Left ventricle myocardium inferior (tissue), 1 donor: ENCODE measurements around the gene SH3TC2. TPM values are rescaled to one million over a fixed set of nuclear protein-coding genes. Genes with fewer than 3 reads are reported as not detected.

Source experiments
- DNase-seq: peaks from one replicate; pipeline ENCODE4 v3.0.0-alpha.2; 2020
- H3K27ac ChIP-seq: fragments of 200-600 bp; replicated peaks from 2 replicates; pipeline ENCODE4 v1.8.0; 2021
- H3K27me3 ChIP-seq: fragments of 200-600 bp; 2 replicates; pipeline ENCODE4 v1.8.0; 2021; ENCODE audit warnings: low read depth
- H3K36me3 ChIP-seq: fragments of 200-600 bp; 2 replicates; pipeline ENCODE4 v1.8.0; 2021
- H3K4me1 ChIP-seq: fragments of 200-600 bp; 2 replicates; pipeline ENCODE4 v1.8.0; 2021
- H3K4me3 ChIP-seq: fragments of 200-600 bp; 2 replicates; pipeline ENCODE4 v1.8.0; 2021; ENCODE audit warnings: mild to moderate bottlenecking, moderate library complexity
- H3K9me3 ChIP-seq: fragments of 200-600 bp; replicated peaks from 2 replicates; pipeline ENCODE4 v1.8.0; 2021
- intact Hi-C: fragments of 100-400 bp; cut with micrococcal nuclease; formaldehyde crosslinking; loops from one replicate; pipeline ENCODE4 v1.11.0; 2022
- total RNA-seq: library from RNA; stranded (reverse); fragmentation: NEBNext Ultra II Directional; extraction: Animal tissue kit (Norgen Biotek cat#: 25700); gene quantifications from one replicate; pipeline ENCODE4 v1.2.1, GENCODE V29; 2021
- TF ChIP-seq, protein P1 (sequence below): fragments of 200-600 bp; IDR thresholded peaks from 2 replicates; pipeline ENCODE4 v1.8.0; 2021; ENCODE audit warnings: antibody characterized with exemption, mild to moderate bottlenecking, borderline replicate concordance
- donor health status: DM: no; HTN: yes; CAD: no; lungs with severe emphysema.

SH3TC2 gene
- total RNA-seq, 1 donor from 2014 or later = 9.4 TPM

- H3K27ac ChIP-seq = peak overlapping the region; percentile 81
- no peaks in the 10 kb centered on the region for H3K36me3 ChIP-seq
- DNase-seq = no peak
- TF ChIP-seq, protein P1, sequence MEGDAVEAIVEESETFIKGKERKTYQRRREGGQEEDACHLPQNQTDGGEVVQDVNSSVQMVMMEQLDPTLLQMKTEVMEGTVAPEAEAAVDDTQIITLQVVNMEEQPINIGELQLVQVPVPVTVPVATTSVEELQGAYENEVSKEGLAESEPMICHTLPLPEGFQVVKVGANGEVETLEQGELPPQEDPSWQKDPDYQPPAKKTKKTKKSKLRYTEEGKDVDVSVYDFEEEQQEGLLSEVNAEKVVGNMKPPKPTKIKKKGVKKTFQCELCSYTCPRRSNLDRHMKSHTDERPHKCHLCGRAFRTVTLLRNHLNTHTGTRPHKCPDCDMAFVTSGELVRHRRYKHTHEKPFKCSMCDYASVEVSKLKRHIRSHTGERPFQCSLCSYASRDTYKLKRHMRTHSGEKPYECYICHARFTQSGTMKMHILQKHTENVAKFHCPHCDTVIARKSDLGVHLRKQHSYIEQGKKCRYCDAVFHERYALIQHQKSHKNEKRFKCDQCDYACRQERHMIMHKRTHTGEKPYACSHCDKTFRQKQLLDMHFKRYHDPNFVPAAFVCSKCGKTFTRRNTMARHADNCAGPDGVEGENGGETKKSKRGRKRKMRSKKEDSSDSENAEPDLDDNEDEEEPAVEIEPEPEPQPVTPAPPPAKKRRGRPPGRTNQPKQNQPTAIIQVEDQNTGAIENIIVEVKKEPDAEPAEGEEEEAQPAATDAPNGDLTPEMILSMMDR = no peak
- H3K9me3 ChIP-seq = no peaks in the 10 kb centered on the region
- H3K4me3 ChIP-seq = no peak overlapping the region
- intact Hi-C loops = no loop called here
- peaks cover 53% of the 10 kb centered on the region for H3K4me1 ChIP-seq
- no peaks in the 10 kb centered on the region for H3K27me3 ChIP-seq
These were observed 96.5 kb downstream of the SH3TC2 start for GRCh38 chr5:148966348-148966747.

GRCh38 chr5:148965511-148966265 lies 97.2 kb downstream of the SH3TC2 start:
- Histone ChIP-seq H3K4me3 (no peak overlapping the region), H3K27me3 (no peaks in the 10 kb centered on the region), H3K4me1 (peaks cover 53% of the 10 kb centered on the region), H3K27ac (peak overlapping the region; percentile 81), H3K9me3 (no peaks in the 10 kb centered on the region), H3K36me3 (no peaks in the 10 kb centered on the region)
- DNase-seq = peak; percentile 72
- intact Hi-C loops = no loop called here
- TF ChIP-seq, protein P1 = no peak

DNA sequence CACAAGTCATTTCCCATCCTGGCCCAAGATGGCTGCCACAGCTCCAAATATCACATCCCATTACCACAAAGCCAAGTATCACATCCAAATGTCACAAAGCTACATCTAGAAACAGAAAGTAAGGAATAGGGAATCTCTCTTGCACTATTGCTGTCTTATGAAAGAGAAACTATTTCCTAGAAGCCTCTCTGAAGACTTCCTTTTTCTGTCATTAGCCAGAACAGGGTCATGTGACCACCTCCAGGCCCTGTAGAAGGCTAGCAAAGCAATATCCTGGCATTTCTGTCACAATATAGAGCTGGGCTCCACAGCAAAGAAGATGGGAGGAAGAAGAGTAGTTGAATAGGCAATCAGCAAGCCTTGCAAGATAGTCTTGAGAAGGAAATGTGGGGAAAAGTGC lies 99.2 kb downstream of the SH3TC2 start:
- no peaks in the 10 kb centered on the region for H3K27me3 ChIP-seq
- TF ChIP-seq, protein P1 = no peak
- peaks cover 43% of the 10 kb centered on the region for H3K4me1 ChIP-seq
- DNase-seq = no peak
- H3K27ac ChIP-seq = peak overlapping the region; percentile 81
- no peaks in the 10 kb centered on the region for H3K9me3 ChIP-seq
- intact Hi-C loops = no loop called here
- H3K4me3 ChIP-seq = no peak overlapping the region
- H3K36me3 ChIP-seq = no peaks in the 10 kb centered on the region

GRCh38 chr5:148962761-148963324 lies 100.0 kb downstream of the SH3TC2 start:
- TF ChIP-seq, protein P1 = no peak
- intact Hi-C loops = no loop called here
- no peak for DNase-seq
- H3K9me3 ChIP-seq = no peaks in the 10 kb centered on the region
- H3K27me3 ChIP-seq = no peaks in the 10 kb centered on the region
- H3K4me1 ChIP-seq = peaks cover 43% of the 10 kb centered on the region
- no peaks in the 10 kb centered on the region for H3K36me3 ChIP-seq
- no peak overlapping the region for H3K27ac ChIP-seq
- no peak overlapping the region for H3K4me3 ChIP-seq

DNA sequence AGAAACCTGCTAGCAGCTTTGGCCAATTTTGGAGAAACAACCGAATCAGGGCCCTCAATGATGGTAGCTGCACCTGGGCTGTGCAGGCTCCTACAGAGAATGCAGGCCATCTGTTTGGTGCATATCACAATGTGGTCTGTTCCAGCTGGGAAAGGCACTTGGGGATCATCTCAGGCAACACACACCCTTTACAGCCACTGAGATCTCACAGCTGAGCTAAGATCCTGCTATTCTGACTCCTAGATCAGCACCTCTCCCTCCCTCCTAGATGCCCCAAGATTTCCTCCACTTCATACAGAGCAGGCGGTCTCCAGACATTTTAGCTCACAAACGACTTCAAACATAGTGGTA lies 100.7 kb downstream of the SH3TC2 start:
- TF ChIP-seq, protein P1 = no peak
- Histone ChIP-seq H3K27ac (no peak overlapping the region), H3K36me3 (no peaks in the 10 kb centered on the region), H3K4me3 (no peak overlapping the region), H3K27me3 (no peaks in the 10 kb centered on the region), H3K4me1 (peaks cover 43% of the 10 kb centered on the region), H3K9me3 (no peaks in the 10 kb centered on the region)
- no peak for DNase-seq
- intact Hi-C loops = no loop called here
